HepG2 (cell line): Measurements from ENCODE around the gene HNRNPA2B1. TPM values are rescaled to one million over a fixed set of nuclear protein-coding genes. Genes with fewer than 3 reads are reported as not detected.
"Not testable (repeated sequence)": the region's sequence is repeated elsewhere in the genome, so short reads cannot be mapped to it uniquely, and the experiment has no call there.

Experiments
- ATAC-seq: fragments of 200-7000 bp; cut with Tn5 transposase; 3 replicates; pipeline ENCODE4 v1.9.1; 2020; ENCODE audit warnings: mild to moderate bottlenecking, moderate library complexity
- BruUV-seq: library from RNA; stranded (reverse); fragments of 400-500 nt; replicated peaks from 2 replicates; lab custom pipeline; 2021; lab: Mats Ljungman, UMichigan
- CTCF ChIA-PET: fragments of 300-600 bp; formaldehyde crosslinking; extraction: SDS; loops from one replicate; lab custom pipeline; 2021; ENCODE audit warnings: low total read pairs, inconsistent platforms, low intra/inter-chr PET ratio; lab: Yijun Ruan, JAX
- POLR2A ChIA-PET: fragments of 350-600 bp; sonication (Branson Sonifier 250); formaldehyde crosslinking; loops from one replicate; lab custom pipeline; 2020; ENCODE audit warnings: antibody characterized with exemption, inconsistent platforms; lab: Yijun Ruan, JAX
- DNase-seq: peaks from one replicate; pipeline ENCODE4 v3.0.0-alpha.2; 2015; ENCODE audit warnings: low spot score
- FAIRE-seq: peaks from 3 replicates; lab custom pipeline; 2011; peaks lifted over from hg19 to GRCh38; lab: Jason Lieb, UNC
- H2AFZ ChIP-seq: one replicate; pipeline ENCODE4 v1.6.1; 2011; ENCODE audit warnings: low read length, inconsistent platforms
- H3K27ac ChIP-seq: fragments of 300-600 bp; 3 replicates; pipeline ENCODE4 v1.8.0; 2011; ENCODE audit warnings: mixed run types, mild to moderate bottlenecking, mixed read lengths, low read length, inconsistent platforms; ENCODE audit not compliant: insufficient read depth; ENCODE audit errors: extremely low read length
- H3K27me3 ChIP-seq, 2 experiments: fragments of 200-600 bp in 1 of 2; 2 replicates in 1 of 2; 3 replicates in 1 of 2; pipeline versions ENCODE4 v1.6.0 to v1.8.0; 2011; ENCODE audit warnings: low read length in 2 of 2, mild to moderate bottlenecking in 2 of 2, moderate library complexity in 2 of 2, inconsistent platforms in 1 of 2; ENCODE audit not compliant: insufficient read depth in 2 of 2, control insufficient read depth in 1 of 2
- H3K36me3 ChIP-seq, 2 experiments: fragments of 200-600 bp in 1 of 2; replicated peaks in 1 of 2; 2 replicates in 1 of 2; 3 replicates in 1 of 2; pipeline versions ENCODE4 v1.5.1 to v1.8.0; 2011; ENCODE audit warnings: low read length in 2 of 2, inconsistent platforms in 1 of 2; ENCODE audit not compliant: insufficient read depth in 2 of 2, control insufficient read depth in 1 of 2
- H3K4me1 ChIP-seq: 2 replicates; pipeline ENCODE4 v1.5.1; 2012; ENCODE audit warnings: low read length, inconsistent platforms; ENCODE audit not compliant: insufficient read depth
- H3K4me2 ChIP-seq: 2 replicates; pipeline ENCODE4 v1.6.0; 2011; ENCODE audit warnings: low read depth, low read length, inconsistent platforms
- H3K4me3 ChIP-seq, 3 experiments: fragments of 200-600 bp in 1 of 3; sonication (generic), shearing (Covaris generic) in 1 of 3; replicated peaks in 1 of 3; 2 replicates each; pipeline ENCODE4 v1.5.1; 2011 to 2016; ENCODE audit warnings: low read length in 3 of 3, inconsistent platforms in 2 of 3, low read depth in 2 of 3, mild to moderate bottlenecking in 2 of 3, control low read depth in 1 of 3, mixed read lengths in 1 of 3; ENCODE audit not compliant: insufficient read depth in 1 of 3
- H3K79me2 ChIP-seq: one replicate; pipeline ENCODE4 v1.6.1; 2011; ENCODE audit warnings: low read length, inconsistent platforms; ENCODE audit not compliant: insufficient read depth
- H3K9ac ChIP-seq: 2 replicates; pipeline ENCODE4 v1.6.0; 2011; ENCODE audit warnings: mild to moderate bottlenecking, low read depth, low read length, inconsistent platforms; ENCODE audit not compliant: insufficient read depth
- H3K9me3 ChIP-seq: 2 replicates; pipeline ENCODE4 v1.5.1; 2012; ENCODE audit warnings: mild to moderate bottlenecking, low read length
- H4K20me1 ChIP-seq: 2 replicates; pipeline ENCODE4 v1.6.0; 2011; ENCODE audit warnings: inconsistent platforms, mild to moderate bottlenecking, low read length, moderate library complexity; ENCODE audit not compliant: insufficient read depth
- MAFF ChIP-seq: IDR thresholded peaks from 2 replicates; pipeline ENCODE4 v1.6.1; 2011; ENCODE audit warnings: low read depth, low read length, improper control_type of control experiment
- MAFK ChIP-seq, 2 experiments: IDR thresholded peaks in 1 of 2; conservative IDR thresholded peaks in 1 of 2; 2 replicates each; pipeline ENCODE4 v1.6.1; 2011; ENCODE audit warnings: improper control_type of control experiment in 2 of 2, low read length in 2 of 2
- ZBTB38 ChIP-seq: sonication (generic); formaldehyde crosslinking; IDR thresholded peaks from 2 replicates; pipeline ENCODE4 v1.5.1; 2020; ENCODE audit warnings: mild to moderate bottlenecking, missing genetic modification reagents
- ZNF652 ChIP-seq: IDR thresholded peaks from 2 replicates; pipeline ENCODE4 v1.6.1; 2016; ENCODE audit warnings: low read depth, borderline replicate concordance
- WGBS: methylation state at CpG from one replicate; pipeline ENCODE4 v1.1.6; 2017; ENCODE audit warnings: low lambda C conversion rate; 5-methylcytosine and 5-hydroxymethylcytosine counted together
- in situ Hi-C: cut with HindIII; loops from 2 replicates; pipeline ENCODE4 v1.10.0; 2017; ENCODE audit warnings: low pct_unique_long_range_greater_than_20kb; ENCODE audit not compliant: extremely low pct_ligation_motif_present
- intact Hi-C: fragments of 100-400 bp; cut with micrococcal nuclease; formaldehyde crosslinking; loops from one replicate; pipeline ENCODE4 v1.10.0; 2022; ENCODE audit not compliant: unreplicated experiment
- polyA plus RNA-seq, 8 experiments: library from polyadenylated mRNA; depleted of rRNA in 3 of 8; stranded (reverse) in 7 of 8; unstranded in 1 of 8; fragments of >200 nt; fragmentation: Illumina TruSeq in 4 of 8; extraction: Trizol in 4 of 8; gene quantifications; 2 replicates each; pipeline versions ENCODE4 v1.2.1 to v1.2.3, GENCODE V29; 2011 to 2016; ENCODE audit warnings: low read depth in 4 of 8, missing spikeins in 1 of 8, mixed read lengths in 1 of 8; ENCODE audit not compliant: insufficient read depth in 1 of 8
- total RNA-seq, 5 experiments: library from RNA; depleted of rRNA; stranded (reverse); fragments of >200 nt; fragmentation: Illumina TruSeq; extraction: Trizol; gene quantifications; 2 replicates each; pipeline ENCODE4 v1.2.3, GENCODE V29; 2016; ENCODE audit warnings: low read depth in 1 of 5

The HNRNPA2B1 gene
- total and polyA plus RNA-seq, 2 of the 13 experiments (the other 11 are each of a cell fraction or from before 2014, with no cell fraction given) = 193 to 412 TPM

GRCh38 chr7:26175903-26176302 lies 24.6 kb downstream of the HNRNPA2B1 start:
- H2AFZ ChIP-seq, FAIRE-seq, H3K27me3 ChIP-seq, H3K79me2 ChIP-seq, H3K4me3 ChIP-seq, ATAC-seq, H3K36me3 ChIP-seq, H4K20me1 ChIP-seq, BruUV-seq, H3K27ac ChIP-seq, H3K4me1 ChIP-seq, H3K9me3 ChIP-seq, H3K4me2 ChIP-seq, POLR2A ChIA-PET, in situ Hi-C loops, H3K9ac ChIP-seq, DNase-seq, intact Hi-C loops, CTCF ChIA-PET: not testable (repeated sequence)
- TF ChIP-seq ZNF652 = peak; percentile 76
- WGBS = 54% methylated on average over 1 of the region's 4 CpGs

- no TSS peak for BruUV-seq
- in situ Hi-C loops (no loop called here), intact Hi-C loops (no loop called here)
- Histone ChIP-seq H3K27ac (no peak overlapping the region), H3K4me1 (no peaks in the 10 kb centered on the region), H3K4me2 (no peak overlapping the region), H3K79me2 (no peaks in the 10 kb centered on the region), H3K9ac (no peak overlapping the region), H4K20me1 (no peaks in the 10 kb centered on the region), H3K27me3 (no peaks in the 10 kb centered on the region), H3K4me3 (no peak overlapping the region), H3K36me3 (no peaks in the 10 kb centered on the region), H2AFZ (no peak overlapping the region), H3K9me3 (no peaks in the 10 kb centered on the region)
- POLR2A ChIA-PET = no interaction called here
- DNase-seq = no peak
- WGBS = 93% methylated on average over 1 of the region's 1 CpG
- CTCF ChIA-PET = no interaction called here
- FAIRE-seq = no peak
- no peak for ATAC-seq
- peak; percentile 80 for TF ChIP-seq MAFF
- TF ChIP-seq MAFK (conservative IDR thresholded peaks at IDR 0.05 in 1 of 2, IDR thresholded peaks at IDR 0.05 in 1 of 2; ENCODE audit: low read length in 2 of 2) = peak; percentile 69 to 87
- TF ChIP-seq ZBTB38 (CRISPR knock-in tag) = no peak
Observed at GRCh38 chr7:26172048-26172447, 28.5 kb downstream of the HNRNPA2B1 start.
